ENCODE data around the gene TGIF1.

TGIF1 gene

GRCh38 chr18:3482258-3482657 is 32.3 kb downstream of the TGIF1 start:
- DNase-seq (ENCODE audit: low spot score), result no peak

- DNase-seq (ENCODE audit: low spot score), result no peak
Measured at GRCh38 chr18:3485153-3486149, 35.5 kb downstream of the TGIF1 start.

- no peak for DNase-seq (ENCODE audit: low spot score)
Measured at GRCh38 chr18:3486512-3486911, 36.5 kb downstream of the TGIF1 start.

- no peak for DNase-seq (ENCODE audit: low spot score)
Measured at GRCh38 chr18:3489462-3489861, 39.5 kb downstream of the TGIF1 start.

GRCh38 chr18:3491981-3492555 is 42.1 kb downstream of the TGIF1 start:
- no peak for DNase-seq (ENCODE audit: low spot score)

- DNase-seq (ENCODE audit: low spot score), result no peak
Measured at GRCh38 chr18:3492721-3493120, 42.7 kb downstream of the TGIF1 start.

- no peak for DNase-seq (ENCODE audit: low spot score)
Measured at GRCh38 chr18:3493501-3494244, 43.7 kb downstream of the TGIF1 start.

GRCh38 chr18:3494245-3494526 is 44.2 kb downstream of the TGIF1 start:
- no peak for DNase-seq (ENCODE audit: low spot score)

- no peak for DNase-seq (ENCODE audit: low spot score)
Measured at GRCh38 chr18:3494569-3494968, 44.6 kb downstream of the TGIF1 start.

- no peak for DNase-seq (ENCODE audit: low spot score)
Measured at GRCh38 chr18:3495691-3496430, 45.9 kb downstream of the TGIF1 start.

GRCh38 chr18:3498698-3499471 is 48.9 kb downstream of the TGIF1 start:
- no peak for DNase-seq (ENCODE audit: low spot score)

- no peak for DNase-seq (ENCODE audit: low spot score)
Measured at GRCh38 chr18:3499501-3499900, 49.5 kb downstream of the TGIF1 start.

GRCh38 chr18:3500016-3500415 is 50.0 kb downstream of the TGIF1 start:
- DNase-seq (ENCODE audit: low spot score), result no peak

- DNase-seq (ENCODE audit: low spot score), result no peak
Measured at GRCh38 chr18:3502650-3503049, 52.7 kb downstream of the TGIF1 start.

GRCh38 chr18:3504637-3505036 is 54.7 kb downstream of the TGIF1 start:
- DNase-seq (ENCODE audit: low spot score), result no peak

- DNase-seq (ENCODE audit: low spot score), result peak; percentile 48
Measured at GRCh38 chr18:3508576-3509549, 58.9 kb downstream of the TGIF1 start.
